Liver (tissue), 9 donors: ENCODE data around the gene ACOT7. TPM values are rescaled to one million over a fixed set of nuclear protein-coding genes. Genes with fewer than 3 reads are reported as not detected.

Source experiments
- DNase-seq: peaks from one replicate; pipeline ENCODE4 v3.0.0-alpha.2; 2017; ENCODE audit warnings: low spot score
- H3K27ac ChIP-seq, 2 donors: one replicate each; pipeline ENCODE4 v1.7.0; 2013; ENCODE audit warnings: inconsistent platforms in 2 of 2, low read length in 2 of 2, control low read depth in 1 of 2, low read depth in 1 of 2, mild to moderate bottlenecking in 1 of 2
- H3K27me3 ChIP-seq, 4 donors: one replicate each; pipeline versions ENCODE4 v1.6.1 to v1.7.0; 2013; ENCODE audit warnings: low read length in 3 of 4, inconsistent platforms in 1 of 4, mild to moderate bottlenecking in 1 of 4, moderate library complexity in 1 of 4; ENCODE audit not compliant: control insufficient read depth in 4 of 4, insufficient read depth in 4 of 4
- H3K36me3 ChIP-seq, 4 donors: one replicate each; pipeline versions ENCODE4 v1.6.1 to v1.7.0; 2013; ENCODE audit warnings: low read length in 3 of 4, mild to moderate bottlenecking in 3 of 4, low read depth in 1 of 4, moderate library complexity in 1 of 4; ENCODE audit not compliant: control insufficient read depth in 4 of 4, insufficient read depth in 3 of 4
- H3K4me1 ChIP-seq, 4 donors: one replicate each; pipeline versions ENCODE4 v1.6.1 to v1.7.0; 2013; ENCODE audit warnings: low read length in 3 of 4, mild to moderate bottlenecking in 3 of 4, moderate library complexity in 1 of 4; ENCODE audit not compliant: control insufficient read depth in 4 of 4, insufficient read depth in 4 of 4
- H3K4me3 ChIP-seq, 3 donors: one replicate each; pipeline versions ENCODE4 v1.6.1 to v1.7.0; 2013; ENCODE audit warnings: low read length in 3 of 3, control low read depth in 1 of 3, low read depth in 1 of 3, mild to moderate bottlenecking in 1 of 3
- H3K9ac ChIP-seq, 2 donors: one replicate each; pipeline ENCODE4 v1.7.0; 2013; ENCODE audit warnings: low read length in 2 of 2, mild to moderate bottlenecking in 2 of 2, moderate library complexity in 2 of 2, control low read depth in 1 of 2, low read depth in 1 of 2
- H3K9me3 ChIP-seq, 4 donors: one replicate each; pipeline versions ENCODE4 v1.6.1 to v1.7.0; 2013; ENCODE audit warnings: low read length in 3 of 4; ENCODE audit not compliant: control insufficient read depth in 4 of 4
- EGR1 ChIP-seq, 2 donors: IDR thresholded peaks; 2 replicates each; pipeline ENCODE4 v1.6.1; 2016 to 2018; ENCODE audit warnings: antibody characterized with exemption in 2 of 2, low read depth in 2 of 2
- FOXA1 ChIP-seq: IDR thresholded peaks from 2 replicates; pipeline ENCODE4 v1.6.1; 2016; ENCODE audit warnings: antibody characterized with exemption
- FOXA2 ChIP-seq: IDR thresholded peaks from 2 replicates; pipeline ENCODE4 v1.6.1; 2016; ENCODE audit warnings: antibody characterized with exemption
- GABPA ChIP-seq, 2 donors: IDR thresholded peaks in 1 of 2; conservative IDR thresholded peaks in 1 of 2; 2 replicates each; pipeline ENCODE4 v1.6.1; 2016; ENCODE audit warnings: antibody characterized with exemption in 2 of 2, mild to moderate bottlenecking in 1 of 2, moderate library complexity in 1 of 2
- HNF4A ChIP-seq, 2 donors: conservative IDR thresholded peaks; 2 replicates each; pipeline ENCODE4 v1.6.1; 2016; ENCODE audit warnings: antibody characterized with exemption in 2 of 2, mild to moderate bottlenecking in 2 of 2
- HNF4G ChIP-seq: IDR thresholded peaks from 2 replicates; pipeline ENCODE4 v1.6.1; 2016; ENCODE audit warnings: antibody characterized with exemption
- JUND ChIP-seq, 2 donors: IDR thresholded peaks; 2 replicates each; pipeline ENCODE4 v1.6.1; 2016; ENCODE audit warnings: antibody characterized with exemption in 2 of 2
- NR2F2 ChIP-seq: IDR thresholded peaks from 2 replicates; pipeline ENCODE4 v1.6.1; 2016; ENCODE audit warnings: antibody characterized with exemption
- RAD21 ChIP-seq, 2 donors: IDR thresholded peaks; 2 replicates each; pipeline ENCODE4 v1.6.1; 2016; ENCODE audit warnings: antibody characterized with exemption in 2 of 2, mild to moderate bottlenecking in 2 of 2
- RXRA ChIP-seq, 2 donors: IDR thresholded peaks; 2 replicates each; pipeline ENCODE4 v1.6.1; 2017 to 2018; ENCODE audit warnings: antibody characterized with exemption in 2 of 2, mild to moderate bottlenecking in 1 of 2
- SP1 ChIP-seq: IDR thresholded peaks from 2 replicates; pipeline ENCODE4 v1.6.1; 2018; ENCODE audit warnings: antibody characterized with exemption, mild to moderate bottlenecking
- TAF1 ChIP-seq: conservative IDR thresholded peaks from 2 replicates; pipeline ENCODE4 v1.6.1; 2016; ENCODE audit warnings: antibody characterized with exemption, mild to moderate bottlenecking
- YY1 ChIP-seq: IDR thresholded peaks from 2 replicates; pipeline ENCODE4 v1.6.1; 2016; ENCODE audit warnings: antibody characterized with exemption, mild to moderate bottlenecking
- WGBS: extraction: QIAGEN DNeasy Blood & Tissue Kit; methylation state at CpG from one replicate; pipeline ENCODE4 v1.1.7; 2013; 5-methylcytosine and 5-hydroxymethylcytosine counted together
- polyA plus RNA-seq, 2 donors: library from polyadenylated mRNA; stranded (reverse) in 1 of 2; unstranded in 1 of 2; fragments of 200-250 nt in 1 of 2; fragments of >200 nt in 1 of 2; fragmentation: Nextera tagmentation in 1 of 2; extraction: Ambion mirVana in 1 of 2; gene quantifications; one replicate each; pipeline versions ENCODE4 v1.2.1 to v1.2.3, GENCODE V29; 2013 to 2015
- total RNA-seq, 2 donors: library from RNA; depleted of rRNA; stranded (reverse); fragments of >200 nt; gene quantifications; one replicate each; pipeline ENCODE4 v1.2.3, GENCODE V29; 2014
- TF ChIP-seq, protein P1 (sequence below): fragments of 150-350 bp; IDR thresholded peaks from 2 replicates; pipeline ENCODE4 v1.5.1; 2017; ENCODE audit warnings: improper control_type of control experiment, low read depth, low read length; ENCODE audit not compliant: missing input control
- TF ChIP-seq, protein P2 (sequence below): IDR thresholded peaks from 2 replicates; pipeline ENCODE4 v1.6.1; 2016; ENCODE audit warnings: antibody characterized with exemption
- TF ChIP-seq, protein P3 (sequence below): IDR thresholded peaks from 2 replicates; pipeline ENCODE4 v1.6.1; 2016; ENCODE audit warnings: antibody characterized with exemption, mild to moderate bottlenecking
- TF ChIP-seq, protein P4 (sequence below): IDR thresholded peaks from 2 replicates; pipeline ENCODE4 v1.6.1; 2016; ENCODE audit warnings: antibody characterized with exemption
- TF ChIP-seq, protein P5 (sequence below): IDR thresholded peaks from 2 replicates; pipeline ENCODE4 v1.6.1; 2016; ENCODE audit warnings: antibody characterized with exemption
- donor health status: healthy.
- donor health status: healthy.
- donor health status: healthy.
- donor health status: healthy.
- donor health status: healthy.

ACOT7 gene
- total and polyA plus RNA-seq, 4 donors = 8.7 to 14.4 (median 10.4) TPM

DNA sequence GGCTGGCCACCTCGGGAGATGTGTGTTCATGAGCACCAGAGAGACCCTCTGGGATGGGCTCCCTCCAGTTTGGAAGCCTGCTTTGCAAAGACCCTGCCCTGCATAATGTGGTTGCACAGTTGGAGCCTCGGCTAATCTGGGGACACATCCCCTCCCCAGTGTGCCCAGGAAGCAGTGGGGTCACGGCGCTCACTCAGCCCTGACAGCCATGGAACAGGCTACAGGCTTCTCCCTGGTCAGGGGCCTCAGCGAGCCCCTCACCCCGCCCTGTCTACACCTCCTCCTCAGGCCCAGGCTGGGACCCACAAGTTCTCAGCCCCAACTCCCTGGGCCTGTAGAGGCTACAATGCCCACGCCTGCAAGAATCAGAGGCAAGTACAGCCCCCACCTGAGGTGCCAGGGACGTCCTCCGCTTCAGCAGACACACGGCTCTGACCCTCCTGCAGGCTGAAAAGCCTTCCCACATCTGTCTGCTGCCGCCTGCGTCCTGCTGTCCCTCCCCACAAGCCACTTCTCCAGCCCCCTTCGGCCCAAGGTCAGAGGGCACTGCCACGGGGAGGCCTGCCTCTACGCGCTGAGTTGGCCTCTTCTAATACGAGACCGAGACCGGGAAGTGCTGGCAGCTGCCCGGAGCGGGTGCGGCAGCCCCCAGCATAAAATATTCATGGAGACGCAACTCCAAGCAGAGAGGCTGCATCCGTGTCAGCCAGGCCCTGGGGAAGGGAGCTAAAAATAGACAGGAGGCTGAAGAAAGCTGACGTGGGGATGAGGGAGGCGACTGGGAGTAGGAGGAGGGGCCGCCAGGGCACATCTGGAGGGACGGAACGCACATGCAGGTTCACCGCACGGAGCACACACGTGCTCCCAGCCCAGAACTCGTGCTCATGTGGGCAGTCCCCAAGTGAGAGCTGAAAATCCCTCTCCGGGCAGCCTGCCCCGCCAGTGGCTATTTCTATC lies 117.5 kb downstream of the ACOT7 start:
- DNase-seq = no peak
- Histone ChIP-seq H3K4me1 (no peaks in the 10 kb centered on the region), H3K36me3 (no peaks in the 10 kb centered on the region), H3K27me3 (no peaks in the 10 kb centered on the region), H3K27ac (peak overlapping the region in 1 of 2 donors; percentile 25), H3K9ac (no peak overlapping the region), H3K9me3 (no peaks in the 10 kb centered on the region), H3K4me3 (no peak overlapping the region)
- WGBS = 80% methylated on average over 35 of the region's 35 CpGs
- TF ChIP-seq SP1 = no peak
- TF ChIP-seq GABPA (IDR thresholded peaks at IDR 0.05 in 1 of 2, conservative IDR thresholded peaks at IDR 0.05 in 1 of 2) = no peak
- TF ChIP-seq, protein P1, sequence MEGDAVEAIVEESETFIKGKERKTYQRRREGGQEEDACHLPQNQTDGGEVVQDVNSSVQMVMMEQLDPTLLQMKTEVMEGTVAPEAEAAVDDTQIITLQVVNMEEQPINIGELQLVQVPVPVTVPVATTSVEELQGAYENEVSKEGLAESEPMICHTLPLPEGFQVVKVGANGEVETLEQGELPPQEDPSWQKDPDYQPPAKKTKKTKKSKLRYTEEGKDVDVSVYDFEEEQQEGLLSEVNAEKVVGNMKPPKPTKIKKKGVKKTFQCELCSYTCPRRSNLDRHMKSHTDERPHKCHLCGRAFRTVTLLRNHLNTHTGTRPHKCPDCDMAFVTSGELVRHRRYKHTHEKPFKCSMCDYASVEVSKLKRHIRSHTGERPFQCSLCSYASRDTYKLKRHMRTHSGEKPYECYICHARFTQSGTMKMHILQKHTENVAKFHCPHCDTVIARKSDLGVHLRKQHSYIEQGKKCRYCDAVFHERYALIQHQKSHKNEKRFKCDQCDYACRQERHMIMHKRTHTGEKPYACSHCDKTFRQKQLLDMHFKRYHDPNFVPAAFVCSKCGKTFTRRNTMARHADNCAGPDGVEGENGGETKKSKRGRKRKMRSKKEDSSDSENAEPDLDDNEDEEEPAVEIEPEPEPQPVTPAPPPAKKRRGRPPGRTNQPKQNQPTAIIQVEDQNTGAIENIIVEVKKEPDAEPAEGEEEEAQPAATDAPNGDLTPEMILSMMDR = no peak
- TF ChIP-seq, protein P2, sequence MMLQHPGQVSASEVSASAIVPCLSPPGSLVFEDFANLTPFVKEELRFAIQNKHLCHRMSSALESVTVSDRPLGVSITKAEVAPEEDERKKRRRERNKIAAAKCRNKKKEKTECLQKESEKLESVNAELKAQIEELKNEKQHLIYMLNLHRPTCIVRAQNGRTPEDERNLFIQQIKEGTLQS = no peak

DNA sequence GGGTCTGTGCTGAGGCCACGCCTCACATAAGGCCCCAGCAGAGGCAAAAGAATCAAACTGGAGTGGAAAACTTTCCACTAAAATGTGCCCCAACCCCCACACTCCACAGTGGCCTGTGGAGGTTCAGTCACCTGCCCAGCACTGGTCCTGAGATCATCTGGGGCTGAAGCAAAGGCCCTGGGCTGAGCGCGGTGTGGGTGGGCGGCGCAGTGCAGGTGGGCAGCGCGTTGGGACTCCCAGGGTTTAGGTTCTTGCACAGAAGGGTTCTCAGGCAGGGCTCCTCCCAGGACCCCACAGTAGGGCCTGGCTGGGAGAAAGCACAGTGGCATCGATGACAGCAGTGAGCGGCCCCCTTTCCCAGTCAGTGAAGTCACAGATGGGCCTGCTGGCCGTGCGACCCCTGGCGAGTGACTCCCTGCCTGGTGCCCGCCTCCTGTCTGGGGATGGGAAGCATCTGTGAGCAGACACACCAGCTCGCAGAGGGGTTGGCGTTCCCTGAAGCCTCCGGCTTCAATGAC lies 118.9 kb downstream of the ACOT7 start:
- Histone ChIP-seq H3K27ac (no peak overlapping the region), H3K4me3 (no peak overlapping the region), H3K4me1 (no peaks in the 10 kb centered on the region), H3K36me3 (no peaks in the 10 kb centered on the region), H3K27me3 (no peaks in the 10 kb centered on the region), H3K9ac (no peak overlapping the region), H3K9me3 (no peaks in the 10 kb centered on the region)
- no peak for DNase-seq
- no peak for TF ChIP-seq JUND (IDR thresholded peaks at IDR 0.05)
- TF ChIP-seq RAD21 (IDR thresholded peaks at IDR 0.05) = no peak
- no peak for TF ChIP-seq NR2F2
- TF ChIP-seq SP1 = no peak
- TF ChIP-seq, protein P3, sequence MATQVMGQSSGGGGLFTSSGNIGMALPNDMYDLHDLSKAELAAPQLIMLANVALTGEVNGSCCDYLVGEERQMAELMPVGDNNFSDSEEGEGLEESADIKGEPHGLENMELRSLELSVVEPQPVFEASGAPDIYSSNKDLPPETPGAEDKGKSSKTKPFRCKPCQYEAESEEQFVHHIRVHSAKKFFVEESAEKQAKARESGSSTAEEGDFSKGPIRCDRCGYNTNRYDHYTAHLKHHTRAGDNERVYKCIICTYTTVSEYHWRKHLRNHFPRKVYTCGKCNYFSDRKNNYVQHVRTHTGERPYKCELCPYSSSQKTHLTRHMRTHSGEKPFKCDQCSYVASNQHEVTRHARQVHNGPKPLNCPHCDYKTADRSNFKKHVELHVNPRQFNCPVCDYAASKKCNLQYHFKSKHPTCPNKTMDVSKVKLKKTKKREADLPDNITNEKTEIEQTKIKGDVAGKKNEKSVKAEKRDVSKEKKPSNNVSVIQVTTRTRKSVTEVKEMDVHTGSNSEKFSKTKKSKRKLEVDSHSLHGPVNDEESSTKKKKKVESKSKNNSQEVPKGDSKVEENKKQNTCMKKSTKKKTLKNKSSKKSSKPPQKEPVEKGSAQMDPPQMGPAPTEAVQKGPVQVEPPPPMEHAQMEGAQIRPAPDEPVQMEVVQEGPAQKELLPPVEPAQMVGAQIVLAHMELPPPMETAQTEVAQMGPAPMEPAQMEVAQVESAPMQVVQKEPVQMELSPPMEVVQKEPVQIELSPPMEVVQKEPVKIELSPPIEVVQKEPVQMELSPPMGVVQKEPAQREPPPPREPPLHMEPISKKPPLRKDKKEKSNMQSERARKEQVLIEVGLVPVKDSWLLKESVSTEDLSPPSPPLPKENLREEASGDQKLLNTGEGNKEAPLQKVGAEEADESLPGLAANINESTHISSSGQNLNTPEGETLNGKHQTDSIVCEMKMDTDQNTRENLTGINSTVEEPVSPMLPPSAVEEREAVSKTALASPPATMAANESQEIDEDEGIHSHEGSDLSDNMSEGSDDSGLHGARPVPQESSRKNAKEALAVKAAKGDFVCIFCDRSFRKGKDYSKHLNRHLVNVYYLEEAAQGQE = no peak
- TF ChIP-seq HNF4A (conservative IDR thresholded peaks at IDR 0.05) = no peak
- TF ChIP-seq HNF4G = no peak
- no peak for TF ChIP-seq FOXA2
- TF ChIP-seq, protein P4, sequence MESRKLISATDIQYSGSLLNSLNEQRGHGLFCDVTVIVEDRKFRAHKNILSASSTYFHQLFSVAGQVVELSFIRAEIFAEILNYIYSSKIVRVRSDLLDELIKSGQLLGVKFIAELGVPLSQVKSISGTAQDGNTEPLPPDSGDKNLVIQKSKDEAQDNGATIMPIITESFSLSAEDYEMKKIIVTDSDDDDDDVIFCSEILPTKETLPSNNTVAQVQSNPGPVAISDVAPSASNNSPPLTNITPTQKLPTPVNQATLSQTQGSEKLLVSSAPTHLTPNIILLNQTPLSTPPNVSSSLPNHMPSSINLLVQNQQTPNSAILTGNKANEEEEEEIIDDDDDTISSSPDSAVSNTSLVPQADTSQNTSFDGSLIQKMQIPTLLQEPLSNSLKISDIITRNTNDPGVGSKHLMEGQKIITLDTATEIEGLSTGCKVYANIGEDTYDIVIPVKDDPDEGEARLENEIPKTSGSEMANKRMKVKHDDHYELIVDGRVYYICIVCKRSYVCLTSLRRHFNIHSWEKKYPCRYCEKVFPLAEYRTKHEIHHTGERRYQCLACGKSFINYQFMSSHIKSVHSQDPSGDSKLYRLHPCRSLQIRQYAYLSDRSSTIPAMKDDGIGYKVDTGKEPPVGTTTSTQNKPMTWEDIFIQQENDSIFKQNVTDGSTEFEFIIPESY = no peak
- no peak for TF ChIP-seq GABPA (IDR thresholded peaks at IDR 0.05 in 1 of 2, conservative IDR thresholded peaks at IDR 0.05 in 1 of 2)
- TF ChIP-seq, protein P5, sequence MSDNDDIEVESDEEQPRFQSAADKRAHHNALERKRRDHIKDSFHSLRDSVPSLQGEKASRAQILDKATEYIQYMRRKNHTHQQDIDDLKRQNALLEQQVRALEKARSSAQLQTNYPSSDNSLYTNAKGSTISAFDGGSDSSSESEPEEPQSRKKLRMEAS = no peak
- TF ChIP-seq YY1 = no peak
- TF ChIP-seq FOXA1 = no peak
- no peak for TF ChIP-seq EGR1 (IDR thresholded peaks at IDR 0.05; ENCODE audit: low read depth in 2 of 2)
- TF ChIP-seq, protein P1 = no peak
- TF ChIP-seq RXRA (IDR thresholded peaks at IDR 0.05) = no peak
- TF ChIP-seq, protein P2 = no peak
- TF ChIP-seq TAF1 = no peak
- WGBS = 97% methylated on average over 16 of the region's 16 CpGs
